Neural cell (in vitro differentiated cells): Measurements from ENCODE around the gene PTPRD. TPM values are rescaled to one million over a fixed set of nuclear protein-coding genes. Genes with fewer than 3 reads are reported as not detected.

Source experiments
- H2AFZ ChIP-seq: fragments of 200-600, 300-800 bp; sonication (generic), shearing (Covaris generic); 2 replicates; pipeline ENCODE4 v1.6.0; 2014; ENCODE audit warnings: low read depth, mild to moderate bottlenecking, antibody characterized with exemption, low read length, moderate library complexity
- H3F3A ChIP-seq: fragments of 200-600 bp; shearing (Covaris generic); 2 replicates; pipeline ENCODE4 v1.6.1; 2016; ENCODE audit warnings: mild to moderate bottlenecking, moderate library complexity, mixed read lengths, antibody characterized with exemption, low read length; ENCODE audit not compliant: insufficient read depth, poor library complexity, severe bottlenecking
- H3K27ac ChIP-seq: fragments of 200-600, 300-800 bp; sonication (generic), shearing (Covaris generic); 2 replicates; pipeline ENCODE4 v1.5.1; 2014; ENCODE audit warnings: mild to moderate bottlenecking, low read length, moderate library complexity
- H3K27me3 ChIP-seq: fragments of 300-800, 200-600 bp; sonication (generic), shearing (Covaris generic); 2 replicates; pipeline ENCODE4 v1.6.0; 2014; ENCODE audit warnings: mild to moderate bottlenecking, low read depth, low read length, moderate library complexity; ENCODE audit not compliant: insufficient read depth
- H3K36me3 ChIP-seq: fragments of 300-800, 200-600 bp; sonication (generic), shearing (Covaris generic); 2 replicates; pipeline ENCODE4 v1.5.1; 2014; ENCODE audit warnings: mild to moderate bottlenecking, antibody characterized with exemption, low read length, moderate library complexity; ENCODE audit not compliant: insufficient read depth
- H3K4me2 ChIP-seq: fragments of 300-800, 200-600 bp; sonication (generic), shearing (Covaris generic); 2 replicates; pipeline ENCODE4 v1.6.0; 2014; ENCODE audit warnings: mild to moderate bottlenecking, low read length
- H3K4me3 ChIP-seq: fragments of 300-800, 200-600 bp; sonication (generic), shearing (Covaris generic); 2 replicates; pipeline ENCODE4 v1.5.1; 2014; ENCODE audit warnings: mild to moderate bottlenecking, low read length, moderate library complexity
- H3K79me2 ChIP-seq: fragments of 200-600 bp; shearing (Covaris generic); replicated peaks from 2 replicates; pipeline ENCODE4 v1.6.0; 2014; ENCODE audit warnings: mild to moderate bottlenecking, low read length, moderate library complexity; ENCODE audit not compliant: insufficient read depth
- H3K9ac ChIP-seq: fragments of 300-800, 200-600 bp; sonication (generic), shearing (Covaris generic); 2 replicates; pipeline ENCODE4 v1.6.1; 2016; ENCODE audit warnings: mild to moderate bottlenecking, low read length, mixed read lengths
- H3K9me2 ChIP-seq: fragments of 200-600 bp; shearing (Covaris generic); 2 replicates; pipeline ENCODE4 v1.6.1; 2016; ENCODE audit warnings: mild to moderate bottlenecking, low read length, mixed read lengths; ENCODE audit not compliant: insufficient read depth
- H3K9me3 ChIP-seq: fragments of 200-600, 300-800 bp; sonication (generic), shearing (Covaris generic); 2 replicates; pipeline ENCODE4 v1.6.1; 2016; ENCODE audit warnings: mild to moderate bottlenecking, mixed run types, low read length, moderate library complexity, mixed read lengths
- H4K20me1 ChIP-seq: fragments of 200-600 bp; shearing (Covaris generic); 2 replicates; pipeline ENCODE4 v1.6.1; 2016; ENCODE audit warnings: mild to moderate bottlenecking, mixed run types; ENCODE audit not compliant: insufficient read depth
- CTCF ChIP-seq: fragments of 450-650 bp; IDR thresholded peaks from 2 replicates; pipeline ENCODE4 v1.5.1; 2014; ENCODE audit warnings: antibody characterized with exemption, mild to moderate bottlenecking, moderate library complexity; ENCODE audit not compliant: poor library complexity, severe bottlenecking
- EP300 ChIP-seq: fragments of 450-650 bp; conservative IDR thresholded peaks from 2 replicates; pipeline ENCODE4 v1.6.1; 2014; ENCODE audit warnings: antibody characterized with exemption, mild to moderate bottlenecking, moderate library complexity; ENCODE audit not compliant: poor library complexity, severe bottlenecking
- EZH2 ChIP-seq: fragments of 200-600, 300-800 bp; shearing (Covaris generic), sonication (generic); IDR thresholded peaks from 2 replicates; pipeline ENCODE4 v1.6.1; 2014; ENCODE audit warnings: antibody characterized with exemption, low read length, borderline replicate concordance, mild to moderate bottlenecking; ENCODE audit not compliant: insufficient read depth, poor library complexity, severe bottlenecking
- MXI1 ChIP-seq: fragments of 450-650 bp; conservative IDR thresholded peaks from 2 replicates; pipeline ENCODE4 v1.6.1; 2014; ENCODE audit warnings: antibody characterized with exemption, mild to moderate bottlenecking; ENCODE audit not compliant: poor library complexity, severe bottlenecking
- POLR2AphosphoS5 ChIP-seq: IDR thresholded peaks from 2 replicates; pipeline ENCODE4 v1.6.1; 2012
- RAD21 ChIP-seq: fragments of 450-650 bp; conservative IDR thresholded peaks from 2 replicates; pipeline ENCODE4 v1.6.1; 2014; ENCODE audit warnings: antibody characterized with exemption, mild to moderate bottlenecking, moderate library complexity
- REST ChIP-seq: IDR thresholded peaks from 2 replicates; pipeline ENCODE4 v1.6.1; 2012; ENCODE audit warnings: borderline replicate concordance
- SMC3 ChIP-seq: fragments of 450-650 bp; conservative IDR thresholded peaks from 2 replicates; pipeline ENCODE4 v1.6.1; 2014; ENCODE audit warnings: antibody characterized with exemption, mild to moderate bottlenecking, moderate library complexity; ENCODE audit not compliant: poor library complexity
- TAF1 ChIP-seq: IDR thresholded peaks from 2 replicates; pipeline ENCODE4 v1.6.1; 2012; ENCODE audit warnings: low read depth
- polyA plus RNA-seq: library from polyadenylated mRNA; depleted of rRNA; stranded (reverse); fragments of >200 nt; gene quantifications from 2 replicates; pipeline ENCODE4 v1.2.3, GENCODE V29; 2014

Gene PTPRD
- polyA plus RNA-seq, 1 donor from 2014 or later, result 143 TPM

- Histone ChIP-seq H3K9ac (no peak overlapping the region), H3F3A (no peaks in the 10 kb centered on the region), H3K4me3 (no peak overlapping the region), H3K4me2 (no peak overlapping the region), H3K27ac (no peak overlapping the region), H4K20me1 (no peaks in the 10 kb centered on the region), H3K9me3 (no peaks in the 10 kb centered on the region), H2AFZ (no peak overlapping the region), H3K36me3 (no peaks in the 10 kb centered on the region), H3K79me2 (no peaks in the 10 kb centered on the region), H3K27me3 (no peaks in the 10 kb centered on the region), H3K9me2 (no peaks in the 10 kb centered on the region)
- no peak for TF ChIP-seq CTCF
- no peak for TF ChIP-seq TAF1
- TF ChIP-seq RAD21, result no peak
- no peak for TF ChIP-seq POLR2AphosphoS5
- no peak for TF ChIP-seq MXI1
- TF ChIP-seq REST, result no peak
- no peak for TF ChIP-seq EZH2
- TF ChIP-seq SMC3, result no peak
Measured at GRCh38 chr9:10007356-10007755, 605.4 kb downstream of the PTPRD start.

- H3K27ac ChIP-seq, result no peak overlapping the region
- H3F3A ChIP-seq, result no peaks in the 10 kb centered on the region
- no peak for TF ChIP-seq EP300
- TF ChIP-seq EZH2, result no peak
- TF ChIP-seq RAD21, result no peak
- no peak for TF ChIP-seq TAF1
- TF ChIP-seq REST, result no peak
- TF ChIP-seq SMC3, result no peak
- no peak for TF ChIP-seq MXI1
- no peak for TF ChIP-seq POLR2AphosphoS5
- TF ChIP-seq CTCF, result no peak
- no peaks in the 10 kb centered on the region for H4K20me1 ChIP-seq
- H3K9me2 ChIP-seq, result no peaks in the 10 kb centered on the region
- no peaks in the 10 kb centered on the region for H3K9me3 ChIP-seq
- no peaks in the 10 kb centered on the region for H3K27me3 ChIP-seq
- no peaks in the 10 kb centered on the region for H3K79me2 ChIP-seq
- no peaks in the 10 kb centered on the region for H3K36me3 ChIP-seq
- H3K4me3 ChIP-seq, result no peak overlapping the region
- no peak overlapping the region for H3K9ac ChIP-seq
- H2AFZ ChIP-seq, result no peak overlapping the region
- no peak overlapping the region for H3K4me2 ChIP-seq
Measured at GRCh38 chr9:10005206-10005605, 607.6 kb downstream of the PTPRD start.
